Suprapubic skin (tissue), 4 donors: Measurements from ENCODE around the gene B3GALT5. TPM values are rescaled to one million over a fixed set of nuclear protein-coding genes. Genes with fewer than 3 reads are reported as not detected.

ENCODE experiments used
- DNase-seq, 2 donors: peaks; one replicate each; pipeline ENCODE4 v3.0.0-alpha.2; 2019; ENCODE audit warnings: low spot score in 2 of 2
- H3K27ac ChIP-seq: fragments of 200-600 bp; sonication (generic); one replicate; pipeline ENCODE4 v1.5.1; 2019
- H3K27me3 ChIP-seq: fragments of 200-600 bp; sonication (generic); one replicate; pipeline ENCODE4 v1.5.1; 2019
- H3K36me3 ChIP-seq: fragments of 200-600 bp; sonication (generic); one replicate; pipeline ENCODE4 v1.5.1; 2019
- H3K4me1 ChIP-seq: fragments of 200-600 bp; sonication (generic); one replicate; pipeline ENCODE4 v1.5.1; 2019
- H3K4me3 ChIP-seq: fragments of 200-600 bp; sonication (generic); one replicate; pipeline ENCODE4 v1.5.1; 2019; ENCODE audit warnings: mild to moderate bottlenecking
- H3K9me3 ChIP-seq: fragments of 200-600 bp; sonication (generic); one replicate; pipeline ENCODE4 v1.5.1; 2019
- CTCF ChIP-seq, 2 donors: fragments of 200-600 bp in 1 of 2; fragments of 450-650 bp in 1 of 2; sonication (generic) in 1 of 2; IDR thresholded peaks; one replicate each; pipeline ENCODE4 v1.5.1; 2016 to 2019; ENCODE audit warnings: antibody characterized with exemption in 2 of 2, mild to moderate bottlenecking in 1 of 2, moderate library complexity in 1 of 2
- EP300 ChIP-seq: sonication (generic); formaldehyde crosslinking; IDR thresholded peaks from one replicate; pipeline ENCODE4 v1.6.1; 2017; ENCODE audit warnings: antibody characterized with exemption
- POLR2A ChIP-seq, 2 donors: fragments of 450-650 bp; IDR thresholded peaks; one replicate each; pipeline ENCODE4 v1.6.1; 2017; ENCODE audit warnings: antibody characterized with exemption in 2 of 2, mild to moderate bottlenecking in 2 of 2, moderate library complexity in 2 of 2
- POLR2AphosphoS5 ChIP-seq, 3 donors: sonication (generic); formaldehyde crosslinking; IDR thresholded peaks; one replicate each; pipeline ENCODE4 v1.6.1; 2017; ENCODE audit warnings: antibody characterized with exemption in 3 of 3
- WGBS: methylation state at CpG from one replicate; pipeline ENCODE4 v1.1.5; 2018; 5-methylcytosine and 5-hydroxymethylcytosine counted together
- total RNA-seq, 4 donors: library from RNA; depleted of rRNA; stranded (reverse); fragments of >200 nt; gene quantifications; one replicate each; pipeline ENCODE4 v1.1.0, GENCODE V29; 2016

B3GALT5 gene
- total RNA-seq, 4 donors from 2014 or later: 0.89 to 5.9 (median 3.1) TPM

GRCh38 chr21:39587376-39587775 lies 25.4 kb upstream of the B3GALT5 start:
- H3K36me3 ChIP-seq: no peaks in the 10 kb centered on the region
- WGBS: 76% methylated on average over 4 of the region's 4 CpGs
- H3K4me3 ChIP-seq: no peak overlapping the region
- no peak for DNase-seq
- TF ChIP-seq CTCF (IDR thresholded peaks at IDR 0.05) (no peak), POLR2A (IDR thresholded peaks at IDR 0.05) (no peak), EP300 (no peak), POLR2AphosphoS5 (IDR thresholded peaks at IDR 0.05) (no peak)
- no peaks in the 10 kb centered on the region for H3K4me1 ChIP-seq
- H3K27ac ChIP-seq: no peak overlapping the region
- no peaks in the 10 kb centered on the region for H3K9me3 ChIP-seq
- H3K27me3 ChIP-seq: no peaks in the 10 kb centered on the region

GRCh38 chr21:39588884-39589283 lies 23.9 kb upstream of the B3GALT5 start:
- Histone ChIP-seq H3K27me3 (no peaks in the 10 kb centered on the region), H3K27ac (no peak overlapping the region), H3K4me3 (no peak overlapping the region), H3K9me3 (no peaks in the 10 kb centered on the region), H3K36me3 (no peaks in the 10 kb centered on the region), H3K4me1 (no peaks in the 10 kb centered on the region)
- TF ChIP-seq POLR2A (IDR thresholded peaks at IDR 0.05): no peak
- TF ChIP-seq CTCF (IDR thresholded peaks at IDR 0.05): no peak
- no peak for TF ChIP-seq POLR2AphosphoS5 (IDR thresholded peaks at IDR 0.05)
- no peak for TF ChIP-seq EP300
- WGBS: 93% methylated on average over 1 of the region's 1 CpG
- no peak for DNase-seq

- Histone ChIP-seq H3K36me3 (no peaks in the 10 kb centered on the region), H3K27ac (no peak overlapping the region), H3K4me1 (no peaks in the 10 kb centered on the region), H3K9me3 (no peaks in the 10 kb centered on the region), H3K27me3 (no peaks in the 10 kb centered on the region), H3K4me3 (no peak overlapping the region)
- TF ChIP-seq POLR2AphosphoS5 (IDR thresholded peaks at IDR 0.05) (no peak), EP300 (no peak), CTCF (IDR thresholded peaks at IDR 0.05) (no peak), POLR2A (IDR thresholded peaks at IDR 0.05) (no peak)
- DNase-seq: no peak
Measured at GRCh38 chr21:39593522-39593921, 19.2 kb upstream of the B3GALT5 start.

- H3K27me3 ChIP-seq: no peaks in the 10 kb centered on the region
- TF ChIP-seq POLR2A (IDR thresholded peaks at IDR 0.05) (no peak), EP300 (no peak), POLR2AphosphoS5 (IDR thresholded peaks at IDR 0.05) (no peak), CTCF (IDR thresholded peaks at IDR 0.05) (no peak)
- WGBS: 77% methylated on average over 3 of the region's 3 CpGs
Measured at GRCh38 chr21:39595465-39595864, 17.3 kb upstream of the B3GALT5 start.

GRCh38 chr21:39597595-39597994 lies 15.1 kb upstream of the B3GALT5 start:
- no peaks in the 10 kb centered on the region for H3K4me1 ChIP-seq
- no peak overlapping the region for H3K27ac ChIP-seq
- no peak for TF ChIP-seq POLR2AphosphoS5 (IDR thresholded peaks at IDR 0.05)
- no peak for TF ChIP-seq POLR2A (IDR thresholded peaks at IDR 0.05)
- no peak for TF ChIP-seq EP300
- no peak for TF ChIP-seq CTCF (IDR thresholded peaks at IDR 0.05)
- H3K9me3 ChIP-seq: no peaks in the 10 kb centered on the region
- H3K4me3 ChIP-seq: no peak overlapping the region
- no peak for DNase-seq
- no peaks in the 10 kb centered on the region for H3K27me3 ChIP-seq
- no peaks in the 10 kb centered on the region for H3K36me3 ChIP-seq
- WGBS: 57% methylated on average over 5 of the region's 7 CpGs

More at GRCh38 chr21:39595465-39595864, 17.3 kb upstream of the B3GALT5 start:
- no peaks in the 10 kb centered on the region for H3K9me3 ChIP-seq
- H3K36me3 ChIP-seq: no peaks in the 10 kb centered on the region
- H3K27ac ChIP-seq: no peak overlapping the region
- no peak for DNase-seq
- no peaks in the 10 kb centered on the region for H3K4me1 ChIP-seq
- H3K4me3 ChIP-seq: no peak overlapping the region
